Prostate gland (tissue), 2 donors: ENCODE measurements around the gene EPHA7. TPM values are rescaled to one million over a fixed set of nuclear protein-coding genes. Genes with fewer than 3 reads are reported as not detected.

Experiments
- DNase-seq: peaks from one replicate; pipeline ENCODE4 v3.0.0-alpha.2; 2019; ENCODE audit warnings: low spot score
- H3K27ac ChIP-seq, 2 donors: fragments of 200-600 bp; sonication (generic); 2 replicates each; pipeline ENCODE4 v1.5.1; 2017 to 2019
- H3K27me3 ChIP-seq: fragments of 200-600 bp; sonication (generic); replicated peaks from 2 replicates; pipeline ENCODE4 v1.5.1; 2019; ENCODE audit not compliant: insufficient read depth
- H3K36me3 ChIP-seq, 2 donors: fragments of 200-600 bp; sonication (generic); 1 replicate in 1 of 2; 2 replicates in 1 of 2; pipeline versions ENCODE4 v1.5.1 to v1.8.1; 2017 to 2019
- H3K4me1 ChIP-seq: fragments of 200-600 bp; sonication (generic); replicated peaks from 2 replicates; pipeline ENCODE4 v1.5.1; 2019
- H3K4me3 ChIP-seq, 2 donors: fragments of 200-600 bp; sonication (generic); 2 replicates each; pipeline ENCODE4 v1.5.1; 2017 to 2019
- H3K9me3 ChIP-seq: fragments of 200-600 bp; sonication (generic); 2 replicates; pipeline ENCODE4 v1.5.1; 2017
- POLR2A ChIP-seq: fragments of 450-650 bp; IDR thresholded peaks from one replicate; pipeline ENCODE4 v1.6.1; 2016; ENCODE audit warnings: antibody characterized with exemption, mild to moderate bottlenecking
- POLR2AphosphoS5 ChIP-seq: sonication (generic); formaldehyde crosslinking; IDR thresholded peaks from one replicate; pipeline ENCODE4 v1.6.1; 2017; ENCODE audit warnings: antibody characterized with exemption
- WGBS: methylation state at CpG from one replicate; pipeline ENCODE4 v1.1.5; 2018; 5-methylcytosine and 5-hydroxymethylcytosine counted together
- intact Hi-C: fragments of 100-400 bp; cut with DNase I; formaldehyde crosslinking; loops from one replicate; pipeline ENCODE4 v1.14.2; 2022
- total RNA-seq, 2 donors: library from RNA; depleted of rRNA; stranded (reverse); fragments of >200 nt; gene quantifications; one replicate each; pipeline ENCODE4 v1.1.0, GENCODE V29; 2016
- TF ChIP-seq, protein P1 (sequence below), 4 experiments: fragments of 200-600 bp in 2 of 4; fragments of 450-650 bp in 2 of 4; sonication (generic) in 2 of 4; IDR thresholded peaks; 1 replicate in 3 of 4; 2 replicates in 1 of 4; pipeline ENCODE4 v1.5.1; 2016 to 2019; ENCODE audit warnings: antibody characterized with exemption in 4 of 4, mild to moderate bottlenecking in 2 of 4, moderate library complexity in 2 of 4

The EPHA7 gene
- total RNA-seq, 2 donors from 2014 or later: 5.9 to 8.7 TPM

DNA sequence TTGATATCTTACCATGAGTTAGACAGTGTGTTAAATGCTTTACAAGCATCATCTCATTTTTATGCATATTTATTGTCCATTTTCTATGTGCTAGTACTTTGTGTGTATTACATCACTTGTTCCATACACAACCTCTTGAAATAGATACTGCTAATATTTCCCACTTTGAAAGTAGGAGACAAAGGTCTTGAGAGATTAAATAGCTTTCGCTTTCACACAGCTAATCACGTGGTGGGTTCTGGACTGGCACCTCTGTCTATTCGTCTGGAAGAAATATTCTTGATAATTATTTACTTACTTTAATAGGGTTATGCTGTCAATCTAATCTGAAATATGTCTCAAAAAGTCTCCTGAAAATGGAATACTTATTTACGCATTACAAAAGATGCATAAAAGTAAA lies 30.2 kb downstream of the EPHA7 start:
- WGBS: 82% methylated on average over 4 of the region's 4 CpGs

DNA sequence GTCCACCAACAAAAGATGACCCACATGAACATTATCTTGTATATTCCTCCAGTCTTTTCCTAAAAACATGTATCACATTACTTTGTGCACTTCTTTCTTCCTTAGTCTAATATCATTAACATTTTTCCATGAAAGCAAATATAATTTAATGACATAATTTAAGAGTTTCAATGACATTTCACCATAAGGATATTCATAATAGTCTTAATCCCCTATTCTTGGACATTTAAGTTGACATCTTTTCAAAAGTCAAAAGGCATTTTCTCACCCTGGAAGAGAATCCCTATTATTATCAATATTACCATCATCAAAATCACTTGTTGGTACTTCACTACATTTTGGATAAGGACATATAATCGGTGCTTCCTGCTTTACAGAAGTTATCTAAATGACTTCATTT lies 31.3 kb downstream of the EPHA7 start:
- DNase-seq: no peak
- Histone ChIP-seq H3K36me3 (no peaks in the 10 kb centered on the region), H3K4me1 (no peaks in the 10 kb centered on the region), H3K9me3 (no peaks in the 10 kb centered on the region), H3K27ac (no peak overlapping the region), H3K27me3 (no peaks in the 10 kb centered on the region), H3K4me3 (no peak overlapping the region)
- 89% methylated on average over 1 of the region's 1 CpG for WGBS
- TF ChIP-seq, protein P1, sequence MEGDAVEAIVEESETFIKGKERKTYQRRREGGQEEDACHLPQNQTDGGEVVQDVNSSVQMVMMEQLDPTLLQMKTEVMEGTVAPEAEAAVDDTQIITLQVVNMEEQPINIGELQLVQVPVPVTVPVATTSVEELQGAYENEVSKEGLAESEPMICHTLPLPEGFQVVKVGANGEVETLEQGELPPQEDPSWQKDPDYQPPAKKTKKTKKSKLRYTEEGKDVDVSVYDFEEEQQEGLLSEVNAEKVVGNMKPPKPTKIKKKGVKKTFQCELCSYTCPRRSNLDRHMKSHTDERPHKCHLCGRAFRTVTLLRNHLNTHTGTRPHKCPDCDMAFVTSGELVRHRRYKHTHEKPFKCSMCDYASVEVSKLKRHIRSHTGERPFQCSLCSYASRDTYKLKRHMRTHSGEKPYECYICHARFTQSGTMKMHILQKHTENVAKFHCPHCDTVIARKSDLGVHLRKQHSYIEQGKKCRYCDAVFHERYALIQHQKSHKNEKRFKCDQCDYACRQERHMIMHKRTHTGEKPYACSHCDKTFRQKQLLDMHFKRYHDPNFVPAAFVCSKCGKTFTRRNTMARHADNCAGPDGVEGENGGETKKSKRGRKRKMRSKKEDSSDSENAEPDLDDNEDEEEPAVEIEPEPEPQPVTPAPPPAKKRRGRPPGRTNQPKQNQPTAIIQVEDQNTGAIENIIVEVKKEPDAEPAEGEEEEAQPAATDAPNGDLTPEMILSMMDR (IDR thresholded peaks at IDR 0.05): no peak
- TF ChIP-seq POLR2AphosphoS5 (no peak), POLR2A (no peak)
- intact Hi-C loops: no loop called here

More for the DNA sequence above, 30.2 kb downstream of the EPHA7 start:
- no peak for TF ChIP-seq POLR2A
- TF ChIP-seq POLR2AphosphoS5: no peak
- TF ChIP-seq, protein P1 (IDR thresholded peaks at IDR 0.05): no peak
- H3K27ac ChIP-seq: no peak overlapping the region
- no peak for DNase-seq
- intact Hi-C loops: no loop called here
- no peak overlapping the region for H3K4me3 ChIP-seq
- no peaks in the 10 kb centered on the region for H3K27me3 ChIP-seq
- no peaks in the 10 kb centered on the region for H3K4me1 ChIP-seq
- no peaks in the 10 kb centered on the region for H3K36me3 ChIP-seq
- H3K9me3 ChIP-seq: no peaks in the 10 kb centered on the region

DNA sequence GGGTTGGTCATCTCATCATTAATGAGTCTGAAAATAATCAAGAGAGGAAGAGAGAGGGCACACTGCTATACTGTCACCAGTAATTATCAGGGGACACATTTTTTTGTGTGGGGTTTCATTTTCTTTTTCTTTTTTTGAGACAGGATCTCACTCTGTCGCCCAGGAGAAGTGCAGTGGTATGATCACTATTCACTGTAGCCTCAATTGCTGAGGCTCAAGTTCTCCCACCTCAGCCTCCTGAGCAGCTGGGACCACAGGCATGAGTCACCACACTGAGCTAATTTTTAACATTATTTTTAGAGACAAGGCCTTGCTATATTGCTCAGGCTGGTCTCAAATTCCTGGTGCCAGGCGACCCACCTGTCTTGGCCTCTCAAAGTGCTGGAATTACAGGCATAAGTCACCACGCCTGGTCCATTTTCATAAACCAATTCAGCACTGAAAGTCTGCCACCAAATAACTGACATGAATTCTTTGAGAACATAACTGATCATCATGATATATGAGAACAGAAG lies 43.3 kb downstream of the EPHA7 start:
- intact Hi-C loops: no loop called here
- no peak overlapping the region for H3K4me3 ChIP-seq
- H3K27ac ChIP-seq: no peak overlapping the region
- H3K36me3 ChIP-seq: no peaks in the 10 kb centered on the region
- no peaks in the 10 kb centered on the region for H3K4me1 ChIP-seq
- H3K27me3 ChIP-seq: no peaks in the 10 kb centered on the region
- H3K9me3 ChIP-seq: no peaks in the 10 kb centered on the region
- no peak for TF ChIP-seq POLR2A
- TF ChIP-seq POLR2AphosphoS5: no peak
- TF ChIP-seq, protein P1 (IDR thresholded peaks at IDR 0.05): no peak
- WGBS: 84% methylated on average over 3 of the region's 3 CpGs
- no peak for DNase-seq

DNA sequence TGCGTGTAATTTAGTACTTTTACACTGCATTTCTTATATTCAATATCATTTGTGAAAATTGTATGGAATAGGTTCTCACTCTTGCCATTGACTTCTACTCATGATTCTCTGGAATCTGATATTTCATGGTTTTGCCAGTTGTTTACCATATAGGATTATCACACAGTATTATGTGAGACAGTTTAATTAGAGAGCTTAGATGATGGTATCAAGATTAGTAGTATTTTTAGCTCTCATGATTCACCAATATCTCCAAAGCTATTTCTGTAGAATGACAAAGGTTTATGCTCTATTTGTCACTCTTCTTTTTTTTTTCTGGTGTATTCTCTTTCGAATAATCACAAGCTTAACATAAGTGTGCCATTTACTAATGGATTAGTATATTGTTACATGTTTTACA lies 45.9 kb downstream of the EPHA7 start:
- H3K9me3 ChIP-seq: no peaks in the 10 kb centered on the region
- intact Hi-C loops: no loop called here
- no peaks in the 10 kb centered on the region for H3K27me3 ChIP-seq
- H3K4me1 ChIP-seq: no peaks in the 10 kb centered on the region
- no peaks in the 10 kb centered on the region for H3K36me3 ChIP-seq
- no peak overlapping the region for H3K4me3 ChIP-seq
- WGBS: 95% methylated on average over 2 of the region's 2 CpGs
- TF ChIP-seq, protein P1 (IDR thresholded peaks at IDR 0.05): no peak
- no peak for TF ChIP-seq POLR2A
- no peak for TF ChIP-seq POLR2AphosphoS5
- no peak for DNase-seq
- no peak overlapping the region for H3K27ac ChIP-seq

GRCh38 chr6:93371756-93372155 lies 47.6 kb downstream of the EPHA7 start:
- no peak for TF ChIP-seq POLR2A
- TF ChIP-seq POLR2AphosphoS5: no peak
- TF ChIP-seq, protein P1 (IDR thresholded peaks at IDR 0.05): no peak
- Histone ChIP-seq H3K4me1 (no peaks in the 10 kb centered on the region), H3K27ac (no peak overlapping the region), H3K4me3 (no peak overlapping the region), H3K9me3 (no peaks in the 10 kb centered on the region), H3K27me3 (no peaks in the 10 kb centered on the region), H3K36me3 (no peaks in the 10 kb centered on the region)
- no peak for DNase-seq
- intact Hi-C loops: no loop called here
